MCF 10A (cell line): ENCODE data around the gene METTL23. TPM values are rescaled to one million over a fixed set of nuclear protein-coding genes. Genes with fewer than 3 reads are reported as not detected.
"Not testable (repeated sequence)": the region's sequence is repeated elsewhere in the genome, so short reads cannot be mapped to it uniquely, and the experiment has no call there.

Experiments used
- BruUV-seq: library from RNA; stranded (reverse); fragments of 400-500 nt; replicated peaks from 2 replicates; lab custom pipeline; 2021; lab: Mats Ljungman, UMichigan
- CTCF ChIA-PET: fragments of 300-600 bp; sonication (Branson Sonifier 250); formaldehyde crosslinking; extraction: SDS; loops from one replicate; lab custom pipeline; 2021; ENCODE audit warnings: antibody characterized with exemption, inconsistent platforms; lab: Yijun Ruan, JAX
- POLR2A ChIA-PET: fragments of 300-600, 350-650 bp; sonication (Branson Sonifier 250); formaldehyde crosslinking; extraction: SDS; loops from one replicate; lab custom pipeline; 2020; ENCODE audit warnings: antibody characterized with exemption, inconsistent platforms; lab: Yijun Ruan, JAX
- DNase-seq: peaks from one replicate; pipeline ENCODE4 v3.0.0-alpha.2; 2018; ENCODE audit not compliant: unreplicated experiment
- H3K27ac Mint-ChIP-seq: one replicate; pipeline ENCODE4 v1.8.0; 2022; ENCODE audit warnings: mild to moderate bottlenecking, low read depth, mixed read lengths; ENCODE audit not compliant: unreplicated experiment
- H3K27me3 Mint-ChIP-seq: one replicate; pipeline ENCODE4 v1.8.0; 2022; ENCODE audit warnings: mixed read lengths; ENCODE audit not compliant: insufficient read depth, unreplicated experiment
- H3K36me3 Mint-ChIP-seq: one replicate; pipeline ENCODE4 v1.8.0; 2022; ENCODE audit warnings: mild to moderate bottlenecking, moderate library complexity, mixed read lengths; ENCODE audit not compliant: insufficient read depth, unreplicated experiment
- H3K4me1 Mint-ChIP-seq: one replicate; pipeline ENCODE4 v1.8.0; 2022; ENCODE audit warnings: mixed read lengths; ENCODE audit not compliant: insufficient read depth, unreplicated experiment
- H3K4me3 Mint-ChIP-seq: one replicate; pipeline ENCODE4 v1.8.0; 2022; ENCODE audit warnings: mild to moderate bottlenecking, moderate library complexity, mixed read lengths; ENCODE audit not compliant: unreplicated experiment
- H3K9me3 Mint-ChIP-seq: one replicate; pipeline ENCODE4 v1.8.0; 2022; ENCODE audit warnings: mixed read lengths; ENCODE audit not compliant: unreplicated experiment
- intact Hi-C: fragments of 100-400 bp; cut with micrococcal nuclease; formaldehyde crosslinking; loops from 2 replicates; pipeline ENCODE4 v1.14.1; 2022
- total RNA-seq: library from RNA; stranded (reverse); gene quantifications from 2 replicates; pipeline ENCODE4 v1.2.3, GENCODE V29; 2022
- TF ChIP-seq, protein P1 (sequence below): fragments of 200-600 bp; IDR thresholded peaks from one replicate; pipeline ENCODE4 v1.8.0; 2022; ENCODE audit warnings: antibody characterized with exemption, mild to moderate bottlenecking; ENCODE audit not compliant: unreplicated experiment

Gene METTL23
- total RNA-seq, 1 experiment from 2014 or later = 35.1 TPM

DNA sequence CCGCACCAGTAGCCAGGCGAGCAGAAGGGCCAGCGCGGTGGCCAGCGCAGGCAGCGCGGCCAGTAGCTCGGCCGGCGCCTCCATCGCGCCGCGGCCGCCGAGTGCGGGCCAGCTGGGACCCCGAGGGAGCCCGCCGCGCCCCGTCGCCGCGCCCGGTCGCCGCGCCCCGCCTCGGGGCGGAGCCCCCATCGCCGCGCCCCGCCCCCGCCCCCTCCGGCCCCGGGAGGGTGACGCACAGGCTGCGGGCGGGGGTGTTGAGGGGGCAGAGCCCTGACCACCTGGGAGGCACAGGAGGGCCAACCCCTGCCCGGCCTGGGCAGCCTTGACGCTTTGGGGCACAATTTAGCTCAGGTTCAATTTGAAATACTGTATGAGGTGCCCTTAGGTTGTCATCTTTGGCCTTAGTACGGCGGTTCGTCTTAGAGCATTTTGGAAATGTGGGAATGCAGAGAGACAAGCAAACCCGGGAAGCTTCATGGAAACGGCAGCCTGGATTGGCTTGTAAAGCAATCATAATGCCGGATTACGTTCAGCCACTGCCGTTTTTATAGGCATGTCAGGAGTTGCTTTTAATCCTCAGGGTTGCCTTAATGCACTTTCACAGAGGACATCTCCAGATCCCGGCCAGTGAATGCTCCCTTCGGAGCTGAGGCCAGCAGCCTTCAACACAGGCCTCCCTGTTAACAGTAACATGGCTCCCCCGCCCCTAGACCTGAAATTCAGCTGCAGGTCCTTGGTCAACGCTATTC is 15.6 kb upstream of the METTL23 start, which contains the start of gene MXRA7:
MXRA7 (minus strand) TSS at position 103 of the 749 bp plus-strand sequence; CDS start at position 84, 19 bp downstream.
- BruUV-seq = no TSS peak
- ChIA-PET CTCF (interaction anchor here (0.6 to 1.2 kb wide), 2 partner anchors 30 to 40 kb away, joined by 3 to 5 read pairs; no protein-coding TSS in a partner anchor), POLR2A (interaction anchor here (0.6 to 2.7 kb wide), 10 partner anchors 15 to 653 kb away, joined by 3 to 14 read pairs (median 4); partner anchors contain the start of genes JMJD6 and METTL23)
- peak within 1 kb of the TSS; percentile 39 for H3K27ac Mint-ChIP-seq
- peaks cover 9% of the 10 kb centered on the region for H3K4me1 Mint-ChIP-seq
- TF ChIP-seq, protein P1, sequence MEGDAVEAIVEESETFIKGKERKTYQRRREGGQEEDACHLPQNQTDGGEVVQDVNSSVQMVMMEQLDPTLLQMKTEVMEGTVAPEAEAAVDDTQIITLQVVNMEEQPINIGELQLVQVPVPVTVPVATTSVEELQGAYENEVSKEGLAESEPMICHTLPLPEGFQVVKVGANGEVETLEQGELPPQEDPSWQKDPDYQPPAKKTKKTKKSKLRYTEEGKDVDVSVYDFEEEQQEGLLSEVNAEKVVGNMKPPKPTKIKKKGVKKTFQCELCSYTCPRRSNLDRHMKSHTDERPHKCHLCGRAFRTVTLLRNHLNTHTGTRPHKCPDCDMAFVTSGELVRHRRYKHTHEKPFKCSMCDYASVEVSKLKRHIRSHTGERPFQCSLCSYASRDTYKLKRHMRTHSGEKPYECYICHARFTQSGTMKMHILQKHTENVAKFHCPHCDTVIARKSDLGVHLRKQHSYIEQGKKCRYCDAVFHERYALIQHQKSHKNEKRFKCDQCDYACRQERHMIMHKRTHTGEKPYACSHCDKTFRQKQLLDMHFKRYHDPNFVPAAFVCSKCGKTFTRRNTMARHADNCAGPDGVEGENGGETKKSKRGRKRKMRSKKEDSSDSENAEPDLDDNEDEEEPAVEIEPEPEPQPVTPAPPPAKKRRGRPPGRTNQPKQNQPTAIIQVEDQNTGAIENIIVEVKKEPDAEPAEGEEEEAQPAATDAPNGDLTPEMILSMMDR = no peak
- H3K4me3 Mint-ChIP-seq = peak within 1 kb of the TSS; percentile 76
- intact Hi-C loops = loop anchor here (10.0 kb wide), 1 partner anchor 156 kb away; no protein-coding TSS in a partner anchor
- H3K36me3 Mint-ChIP-seq = peaks cover 36% of the 10 kb centered on the region
- peak; percentile 66 for DNase-seq
- no peaks in the 10 kb centered on the region for H3K9me3 Mint-ChIP-seq
- H3K27me3 Mint-ChIP-seq = no peaks in the 10 kb centered on the region

DNA sequence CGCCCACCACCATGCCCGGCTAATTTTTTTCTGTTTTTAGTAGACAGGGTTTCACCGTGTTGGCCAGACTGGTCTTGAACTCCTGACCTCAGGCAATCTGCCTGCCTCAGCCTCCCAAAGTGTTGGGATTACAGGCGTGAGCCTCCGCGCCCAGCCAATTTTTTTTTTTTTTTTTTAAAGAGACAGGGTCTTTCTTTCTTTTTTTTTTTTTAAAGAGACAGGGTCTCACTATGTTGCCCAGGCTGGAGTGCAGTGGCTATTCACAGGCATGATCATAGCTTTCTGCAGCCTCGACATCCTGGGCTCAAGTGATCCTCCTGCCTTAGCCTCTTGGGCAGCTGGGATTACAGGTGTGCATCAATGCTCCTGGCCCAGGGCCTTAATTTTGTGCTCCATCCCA is 14.3 kb upstream of the METTL23 start:
- Mint-ChIP-seq H3K36me3 (peaks cover 48% of the 10 kb centered on the region), H3K4me1 (peaks cover 21% of the 10 kb centered on the region)
- CTCF ChIA-PET = interaction anchor here (1.2 kb wide), 1 partner anchor 31 kb away, joined by 5 read pairs; no protein-coding TSS in a partner anchor
- POLR2A ChIA-PET = interaction anchor here (0.7 to 2.7 kb wide), 4 partner anchors 9 to 356 kb away, joined by 3 to 14 read pairs (median 6); partner anchors contain the start of genes JMJD6 and METTL23
- not testable (repeated sequence) for DNase-seq, H3K4me3 Mint-ChIP-seq, H3K9me3 Mint-ChIP-seq, H3K27me3 Mint-ChIP-seq, H3K27ac Mint-ChIP-seq, BruUV-seq
- intact Hi-C loops = loop anchor here (10.0 kb wide), 1 partner anchor 158 kb away; no protein-coding TSS in a partner anchor

DNA sequence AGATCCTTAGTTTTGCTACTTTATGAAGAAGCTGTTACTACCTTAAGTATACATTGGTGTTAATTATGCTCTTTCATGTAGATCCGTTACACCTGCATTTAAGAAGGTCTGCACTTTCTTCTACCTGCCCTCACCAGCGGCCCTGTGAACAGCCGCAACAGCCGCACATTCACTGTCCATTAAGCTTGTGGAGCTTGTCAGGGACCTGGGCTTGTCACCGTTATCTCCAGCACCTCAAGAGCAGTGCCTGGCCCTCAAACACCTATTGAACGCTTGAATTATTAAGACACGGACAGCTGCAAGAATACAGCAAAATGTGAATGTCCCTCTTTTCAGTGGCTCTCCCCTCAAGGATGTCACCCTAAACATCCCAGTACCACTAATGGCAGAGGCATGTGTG is 12.9 kb upstream of the METTL23 start:
- Mint-ChIP-seq H3K4me1 (peaks cover 21% of the 10 kb centered on the region), H3K4me3 (no peak overlapping the region), H3K27me3 (no peaks in the 10 kb centered on the region), H3K36me3 (peaks cover 63% of the 10 kb centered on the region), H3K9me3 (no peaks in the 10 kb centered on the region), H3K27ac (no peak overlapping the region)
- ChIA-PET CTCF (interaction anchor here (0.7 to 2.7 kb wide), 15 partner anchors 11 to 633 kb away, joined by 3 to 26 read pairs (median 3); partner anchors contain the start of gene JMJD6), POLR2A (interaction anchor here (0.9 to 5.3 kb wide), 5 partner anchors 11 to 154 kb away, joined by 3 to 51 read pairs (median 5); partner anchors contain the start of genes JMJD6 and METTL23)
- BruUV-seq = no TSS peak
- intact Hi-C loops = loop anchor here (2.0 to 10.0 kb wide), 2 partner anchors 159 to 191 kb away; no protein-coding TSS in a partner anchor
- TF ChIP-seq, protein P1 = no peak
- DNase-seq = no peak

DNA sequence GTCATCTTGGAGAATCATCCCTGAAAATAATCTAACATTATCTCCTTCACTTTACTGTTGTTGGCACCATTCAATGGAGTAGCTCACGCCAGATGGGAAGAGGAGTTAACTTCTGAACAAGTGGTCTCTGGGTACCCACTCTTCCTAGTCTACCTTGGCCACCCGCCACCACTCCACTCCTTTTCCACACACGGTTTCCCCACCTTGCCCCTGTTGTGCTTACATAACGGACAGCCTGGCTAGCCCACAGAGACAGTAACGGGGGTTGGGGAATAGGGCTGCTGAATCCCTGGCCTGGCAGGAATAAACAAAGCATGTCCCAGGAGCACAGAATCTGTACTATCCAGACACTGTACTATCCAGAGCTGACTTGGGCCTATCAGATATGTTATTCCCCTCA is 12.3 kb upstream of the METTL23 start:
- DNase-seq = no peak
- ChIA-PET CTCF (interaction anchor here (0.6 to 2.7 kb wide), 17 partner anchors 10 to 634 kb away, joined by 3 to 26 read pairs (median 5); partner anchors contain the start of genes JMJD6 and PRCD), POLR2A (interaction anchor here (0.9 to 5.3 kb wide), 5 partner anchors 11 to 155 kb away, joined by 3 to 51 read pairs (median 5); partner anchors contain the start of genes JMJD6 and METTL23)
- Mint-ChIP-seq H3K27me3 (no peaks in the 10 kb centered on the region), H3K27ac (no peak overlapping the region), H3K4me3 (no peak overlapping the region), H3K9me3 (no peaks in the 10 kb centered on the region), H3K4me1 (peaks cover 16% of the 10 kb centered on the region), H3K36me3 (peaks cover 69% of the 10 kb centered on the region)
- intact Hi-C loops = loop anchor here (2.0 to 10.0 kb wide), 2 partner anchors 160 to 192 kb away; no protein-coding TSS in a partner anchor
- no TSS peak for BruUV-seq
- TF ChIP-seq, protein P1 = no peak
